Vagina (tissue), 2 donors: Measurements from ENCODE around the gene CYP1B1. TPM values are rescaled to one million over a fixed set of nuclear protein-coding genes. Genes with fewer than 3 reads are reported as not detected.

Source experiments
- DNase-seq, 2 donors: peaks; one replicate each; pipeline ENCODE4 v3.0.0-alpha.2; 2017; ENCODE audit errors: extremely low spot score in 2 of 2
- H3K27ac ChIP-seq: fragments of 200-600 bp; sonication (generic); one replicate; pipeline ENCODE4 v1.5.1; 2019
- H3K27me3 ChIP-seq: fragments of 200-600 bp; sonication (generic); one replicate; pipeline ENCODE4 v1.5.1; 2019
- H3K36me3 ChIP-seq, 2 donors: fragments of 200-600 bp; sonication (generic); one replicate each; pipeline ENCODE4 v1.5.1; 2017 to 2019
- H3K4me1 ChIP-seq: fragments of 200-600 bp; sonication (generic); one replicate; pipeline ENCODE4 v1.5.1; 2019
- H3K4me3 ChIP-seq, 2 donors: fragments of 200-600 bp; sonication (generic); 1 replicate in 1 of 2; 2 replicates in 1 of 2; pipeline ENCODE4 v1.5.1; 2016 to 2019
- H3K9me3 ChIP-seq: fragments of 200-600 bp; sonication (generic); one replicate; pipeline ENCODE4 v1.5.1; 2019
- POLR2A ChIP-seq, 2 donors: fragments of 450-650 bp; IDR thresholded peaks; one replicate each; pipeline ENCODE4 v1.6.1; 2017; ENCODE audit warnings: antibody characterized with exemption in 2 of 2, mild to moderate bottlenecking in 2 of 2, moderate library complexity in 2 of 2
- POLR2AphosphoS5 ChIP-seq, 2 donors: sonication (generic); formaldehyde crosslinking; IDR thresholded peaks; one replicate each; pipeline ENCODE4 v1.9.0; 2017; ENCODE audit warnings: antibody characterized with exemption in 2 of 2, mild to moderate bottlenecking in 2 of 2, low read depth in 1 of 2; ENCODE audit not compliant: insufficient read depth in 1 of 2
- intact Hi-C: fragments of 100-400 bp; cut with DNase I; formaldehyde crosslinking; loops from one replicate; pipeline ENCODE4 v1.15.1; 2023
- total RNA-seq: library from RNA; depleted of rRNA; stranded (reverse); fragments of >200 nt; gene quantifications from one replicate; pipeline ENCODE4 v1.2.3, GENCODE V29; 2016
- TF ChIP-seq, protein P1 (sequence below), 3 experiments: fragments of 450-650 bp in 2 of 3; fragments of 200-600 bp in 1 of 3; sonication (generic) in 1 of 3; IDR thresholded peaks; one replicate each; pipeline ENCODE4 v1.5.1; 2017 to 2019; ENCODE audit warnings: antibody characterized with exemption in 3 of 3, mild to moderate bottlenecking in 2 of 3, moderate library complexity in 2 of 3

The CYP1B1 gene
- total RNA-seq, 1 donor from 2014 or later = 88.9 TPM

DNA sequence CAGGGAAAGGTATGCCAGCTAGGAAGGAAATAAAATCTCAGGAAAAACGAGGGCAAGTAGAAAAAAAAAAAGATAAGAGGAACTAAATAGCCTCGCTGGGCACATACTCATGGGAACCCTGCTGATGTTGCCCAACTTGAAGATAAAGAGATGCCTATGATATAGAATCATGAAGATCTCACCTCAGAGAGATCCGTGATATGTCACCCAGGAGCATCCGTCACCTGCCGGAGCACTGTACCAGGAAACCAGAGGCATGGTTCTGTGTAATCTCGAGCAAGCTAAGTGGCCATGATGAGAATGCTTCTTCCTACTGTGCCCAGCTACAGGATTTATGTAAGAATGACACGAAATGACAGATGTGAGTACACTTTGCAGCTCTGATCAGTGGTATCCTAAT, 40.0 kb downstream of the CYP1B1 start:
- Histone ChIP-seq H3K36me3 (no peaks in the 10 kb centered on the region), H3K27ac (no peak overlapping the region), H3K9me3 (no peaks in the 10 kb centered on the region), H3K4me1 (peaks cover 16% of the 10 kb centered on the region), H3K4me3 (no peak overlapping the region), H3K27me3 (no peaks in the 10 kb centered on the region)
- TF ChIP-seq POLR2AphosphoS5 (IDR thresholded peaks at IDR 0.05; ENCODE audit: insufficient read depth in 1 of 2, low read depth in 1 of 2) = no peak
- no peak for TF ChIP-seq POLR2A (IDR thresholded peaks at IDR 0.05)
- TF ChIP-seq, protein P1, sequence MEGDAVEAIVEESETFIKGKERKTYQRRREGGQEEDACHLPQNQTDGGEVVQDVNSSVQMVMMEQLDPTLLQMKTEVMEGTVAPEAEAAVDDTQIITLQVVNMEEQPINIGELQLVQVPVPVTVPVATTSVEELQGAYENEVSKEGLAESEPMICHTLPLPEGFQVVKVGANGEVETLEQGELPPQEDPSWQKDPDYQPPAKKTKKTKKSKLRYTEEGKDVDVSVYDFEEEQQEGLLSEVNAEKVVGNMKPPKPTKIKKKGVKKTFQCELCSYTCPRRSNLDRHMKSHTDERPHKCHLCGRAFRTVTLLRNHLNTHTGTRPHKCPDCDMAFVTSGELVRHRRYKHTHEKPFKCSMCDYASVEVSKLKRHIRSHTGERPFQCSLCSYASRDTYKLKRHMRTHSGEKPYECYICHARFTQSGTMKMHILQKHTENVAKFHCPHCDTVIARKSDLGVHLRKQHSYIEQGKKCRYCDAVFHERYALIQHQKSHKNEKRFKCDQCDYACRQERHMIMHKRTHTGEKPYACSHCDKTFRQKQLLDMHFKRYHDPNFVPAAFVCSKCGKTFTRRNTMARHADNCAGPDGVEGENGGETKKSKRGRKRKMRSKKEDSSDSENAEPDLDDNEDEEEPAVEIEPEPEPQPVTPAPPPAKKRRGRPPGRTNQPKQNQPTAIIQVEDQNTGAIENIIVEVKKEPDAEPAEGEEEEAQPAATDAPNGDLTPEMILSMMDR (IDR thresholded peaks at IDR 0.05) = no peak
- DNase-seq = no peak
- intact Hi-C loops = no loop called here

DNA sequence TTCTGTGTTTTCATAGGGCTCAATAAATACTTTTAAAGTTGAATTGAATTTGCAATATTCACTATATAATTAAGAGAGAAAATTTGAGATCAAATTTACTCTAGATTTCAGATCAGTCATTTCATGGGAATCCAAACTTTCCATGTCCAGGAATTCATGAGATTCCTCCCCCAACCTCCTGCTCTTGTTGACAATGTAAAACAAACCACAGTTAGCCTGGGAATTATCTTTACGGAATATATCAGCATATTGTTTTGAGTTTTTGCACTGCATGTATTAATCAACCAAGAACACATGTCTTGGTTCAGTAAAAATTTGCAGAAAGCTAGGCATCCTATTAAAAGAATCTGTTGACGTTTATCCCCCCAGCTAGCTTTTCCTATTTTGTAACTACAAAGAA, 42.3 kb downstream of the CYP1B1 start:
- no peak overlapping the region for H3K4me3 ChIP-seq

DNA sequence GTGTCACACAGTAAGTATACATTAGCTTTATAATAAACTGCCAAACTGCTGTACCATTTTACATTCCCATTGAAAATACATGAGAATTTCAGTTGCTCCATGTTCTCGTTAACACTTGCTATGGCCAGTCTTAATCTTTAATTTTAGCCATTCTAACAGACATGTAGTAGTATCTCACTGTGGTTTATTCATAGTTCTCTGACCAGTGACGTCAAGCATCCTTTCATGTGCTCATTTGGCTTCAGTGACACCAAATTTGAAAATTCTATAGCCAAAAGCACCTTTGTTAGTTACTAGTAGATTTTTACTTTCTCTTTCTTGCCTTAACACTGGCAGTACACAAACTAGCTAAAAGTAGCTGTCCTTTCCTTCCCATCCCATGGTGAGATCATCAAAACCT, 43.0 kb downstream of the CYP1B1 start:
- Histone ChIP-seq H3K27ac (no peak overlapping the region), H3K4me3 (no peak overlapping the region), H3K27me3 (no peaks in the 10 kb centered on the region), H3K36me3 (no peaks in the 10 kb centered on the region), H3K9me3 (no peaks in the 10 kb centered on the region), H3K4me1 (peaks cover 7% of the 10 kb centered on the region)
- TF ChIP-seq, protein P1 (IDR thresholded peaks at IDR 0.05) = no peak
- no peak for TF ChIP-seq POLR2A (IDR thresholded peaks at IDR 0.05)
- no peak for TF ChIP-seq POLR2AphosphoS5 (IDR thresholded peaks at IDR 0.05; ENCODE audit: insufficient read depth in 1 of 2, low read depth in 1 of 2)
- intact Hi-C loops = no loop called here
- DNase-seq = no peak

More for the DNA sequence above, 42.3 kb downstream of the CYP1B1 start:
- Histone ChIP-seq H3K9me3 (no peaks in the 10 kb centered on the region), H3K36me3 (no peaks in the 10 kb centered on the region), H3K27ac (no peak overlapping the region), H3K4me1 (peaks cover 14% of the 10 kb centered on the region), H3K27me3 (no peaks in the 10 kb centered on the region)
- intact Hi-C loops = no loop called here
- DNase-seq = no peak
- TF ChIP-seq POLR2A (IDR thresholded peaks at IDR 0.05) (no peak), POLR2AphosphoS5 (IDR thresholded peaks at IDR 0.05; ENCODE audit: insufficient read depth in 1 of 2, low read depth in 1 of 2) (no peak)
- TF ChIP-seq, protein P1 (IDR thresholded peaks at IDR 0.05) = no peak

DNA sequence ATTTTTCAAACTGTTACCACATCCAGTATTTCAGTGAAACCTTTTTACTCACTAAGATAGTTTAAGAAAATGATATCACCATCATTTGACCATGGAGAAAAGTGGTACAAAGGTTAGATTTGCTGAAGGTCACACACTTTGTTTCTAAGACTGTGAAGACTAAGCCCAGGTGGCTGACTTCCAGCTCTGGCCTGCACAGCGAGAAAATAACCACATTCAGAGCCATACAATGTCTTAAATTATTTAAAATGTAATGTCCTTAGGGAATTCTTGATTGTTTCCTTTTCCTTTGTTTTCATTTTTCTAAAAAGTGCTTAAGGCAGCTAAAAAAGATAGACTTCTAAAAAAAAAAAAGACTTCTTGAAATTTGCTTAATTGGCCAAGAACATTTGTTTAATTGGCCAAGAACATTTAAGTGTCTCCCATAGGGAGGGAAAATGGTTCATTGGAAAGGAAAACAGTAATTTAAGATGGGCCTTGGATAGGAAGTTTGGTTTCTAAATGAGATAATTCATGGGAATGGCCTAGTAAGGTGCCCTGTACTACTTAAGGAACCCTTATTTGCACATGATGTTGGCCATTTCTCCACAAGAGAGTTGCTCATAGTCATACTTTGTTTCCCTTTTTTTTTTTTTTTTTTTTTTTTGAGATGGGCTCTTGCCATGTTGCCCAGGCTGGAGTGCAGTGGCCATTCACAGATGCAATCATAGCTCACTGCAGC, 45.2 kb downstream of the CYP1B1 start:
- Histone ChIP-seq H3K27ac (no peak overlapping the region), H3K4me1 (no peaks in the 10 kb centered on the region), H3K27me3 (no peaks in the 10 kb centered on the region), H3K9me3 (no peaks in the 10 kb centered on the region), H3K4me3 (no peak overlapping the region), H3K36me3 (no peaks in the 10 kb centered on the region)
- TF ChIP-seq POLR2AphosphoS5 (IDR thresholded peaks at IDR 0.05; ENCODE audit: insufficient read depth in 1 of 2, low read depth in 1 of 2) (no peak), POLR2A (IDR thresholded peaks at IDR 0.05) (no peak)
- TF ChIP-seq, protein P1 (IDR thresholded peaks at IDR 0.05) = no peak
- DNase-seq = no peak
- intact Hi-C loops = no loop called here

DNA sequence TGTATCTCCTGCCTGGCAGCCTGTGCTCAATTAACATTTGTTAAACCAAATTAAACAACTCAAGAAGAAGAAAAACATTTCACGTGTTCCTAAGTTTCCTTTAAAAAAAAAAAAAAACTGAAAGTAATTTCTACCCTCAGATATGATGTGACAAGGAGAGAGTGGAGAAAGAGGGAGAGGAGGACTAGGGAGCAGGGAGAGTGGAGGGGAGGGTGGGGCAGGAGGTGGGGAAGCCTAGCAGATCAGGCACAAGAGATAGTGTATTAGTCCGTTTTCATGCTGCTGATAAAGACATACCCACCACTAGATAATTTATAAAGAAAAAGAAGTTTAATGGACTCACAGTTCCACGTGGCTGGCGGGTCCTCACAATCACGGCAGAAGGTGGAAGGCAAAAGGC, 46.4 kb downstream of the CYP1B1 start:
- Histone ChIP-seq H3K4me1 (no peaks in the 10 kb centered on the region), H3K27me3 (no peaks in the 10 kb centered on the region), H3K27ac (no peak overlapping the region), H3K4me3 (no peak overlapping the region), H3K36me3 (no peaks in the 10 kb centered on the region), H3K9me3 (no peaks in the 10 kb centered on the region)
- TF ChIP-seq, protein P1 (IDR thresholded peaks at IDR 0.05) = no peak
- TF ChIP-seq POLR2AphosphoS5 (IDR thresholded peaks at IDR 0.05; ENCODE audit: insufficient read depth in 1 of 2, low read depth in 1 of 2) (no peak), POLR2A (IDR thresholded peaks at IDR 0.05) (no peak)
- intact Hi-C loops = no loop called here
- no peak for DNase-seq
